ENCODE results near the gene GLI3. TPM values are rescaled to one million over a fixed set of nuclear protein-coding genes. Genes with fewer than 3 reads are reported as not detected.

Gene GLI3
- total RNA-seq, 1 experiment from 2014 or later = 7.6 TPM

- DNase-seq (ENCODE audit: low read depth) = peak; percentile 95
These were observed 306.3 kb downstream of the GLI3 start for GRCh38 chr7:41930538-41931262.

DNA sequence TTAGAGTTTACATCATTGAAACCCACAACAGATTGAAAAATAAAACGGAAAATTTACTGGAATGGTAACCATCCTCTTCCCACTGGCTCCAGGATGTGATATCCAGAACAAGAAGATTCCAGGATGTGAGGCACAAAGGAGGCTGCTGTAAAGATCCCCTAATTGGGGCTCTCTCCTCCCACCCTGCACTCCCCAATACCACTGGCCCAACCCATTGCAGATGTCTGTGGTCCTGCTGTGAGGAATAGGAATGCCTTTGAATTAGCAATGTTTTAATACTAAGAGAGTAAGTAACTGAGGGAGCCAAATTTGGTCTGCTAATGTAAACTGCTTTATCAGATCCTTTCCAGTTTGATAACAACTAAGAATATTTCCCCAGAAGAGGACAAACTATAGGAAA is 308.2 kb downstream of the GLI3 start:
- no peak for DNase-seq (ENCODE audit: low read depth)

DNA sequence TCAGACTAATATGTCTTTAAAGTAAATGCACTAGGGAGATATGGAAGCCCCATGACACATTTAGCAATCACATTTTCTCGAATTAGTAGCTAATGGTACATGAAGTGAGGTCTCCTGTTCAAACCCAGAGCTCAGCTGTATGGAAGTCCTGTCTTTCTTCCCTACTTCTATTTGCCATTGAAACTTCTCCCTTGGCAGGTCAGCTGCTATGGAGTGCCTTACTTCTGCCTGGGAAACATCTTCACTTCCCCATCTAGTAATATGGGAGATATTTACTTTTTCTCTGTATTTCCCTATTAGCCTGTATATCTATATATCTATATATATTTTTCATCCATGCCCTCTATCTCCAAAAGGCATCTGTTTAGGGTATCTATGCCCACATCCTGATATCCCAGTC is 308.8 kb downstream of the GLI3 start:
- no peak for DNase-seq (ENCODE audit: low read depth)

DNA sequence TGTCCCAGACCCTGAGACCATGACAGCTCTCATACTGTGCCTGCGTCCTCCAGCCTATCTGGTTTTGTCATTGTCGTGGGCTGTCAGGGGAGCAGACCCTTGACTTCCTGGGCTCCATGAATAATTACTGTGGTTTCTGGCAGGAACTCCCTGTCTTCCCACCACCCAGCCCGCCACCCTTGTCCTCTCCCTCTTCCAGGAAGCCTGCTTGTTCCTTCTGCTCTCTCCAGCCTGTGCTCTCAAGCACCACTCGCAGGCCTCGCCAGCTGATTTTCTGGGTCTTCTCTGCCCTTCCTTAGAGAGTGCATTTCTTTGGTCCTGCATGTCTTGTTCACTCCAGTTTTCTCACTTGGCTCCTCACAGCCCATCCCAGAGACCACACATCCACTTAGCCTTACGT is 309.6 kb downstream of the GLI3 start:
- no peak for DNase-seq (ENCODE audit: low read depth)

- DNase-seq (ENCODE audit: low read depth) = peak; percentile 68
These were observed 311.1 kb downstream of the GLI3 start for GRCh38 chr7:41925946-41926345.

DNA sequence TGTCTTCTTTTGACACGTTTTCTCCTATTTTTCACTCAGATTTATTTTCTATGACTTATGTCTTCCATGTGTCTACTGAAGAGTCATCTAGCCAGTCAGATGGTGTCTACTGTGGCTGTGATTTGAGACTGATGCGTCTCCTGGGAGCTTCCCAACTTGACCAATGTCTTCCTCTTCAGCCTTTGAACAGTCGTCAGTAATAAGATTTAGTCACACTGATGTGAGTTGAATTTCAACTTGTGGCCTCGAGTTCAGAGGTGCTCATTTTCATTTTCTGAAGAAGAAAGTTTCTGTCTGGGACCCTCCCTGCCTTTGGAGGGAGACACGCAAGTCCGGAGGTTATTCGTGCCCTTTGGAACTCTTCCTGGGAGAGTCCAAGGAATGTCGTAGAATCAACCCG is 312.2 kb downstream of the GLI3 start:
- no peak for DNase-seq (ENCODE audit: low read depth)

DNA sequence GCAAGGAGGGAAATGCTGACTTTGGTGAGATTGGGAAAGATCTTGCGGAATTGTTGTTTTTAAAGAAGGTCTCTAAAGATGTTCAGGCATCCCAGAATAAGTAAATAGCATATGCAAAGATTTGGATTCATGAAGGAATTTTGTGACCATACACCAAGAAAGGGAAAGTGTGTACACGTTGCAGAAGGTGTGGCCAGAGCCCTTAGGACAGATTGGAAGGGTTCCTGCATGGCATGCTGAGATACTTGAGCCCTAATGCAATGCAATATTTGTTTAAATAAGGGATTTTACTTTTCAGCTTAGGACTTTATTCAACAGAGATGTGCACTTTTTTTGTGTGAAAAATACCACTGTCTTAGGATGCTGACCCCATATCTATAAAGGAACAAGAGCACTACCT is 314.6 kb downstream of the GLI3 start:
- no peak for DNase-seq (ENCODE audit: low read depth)

DNA sequence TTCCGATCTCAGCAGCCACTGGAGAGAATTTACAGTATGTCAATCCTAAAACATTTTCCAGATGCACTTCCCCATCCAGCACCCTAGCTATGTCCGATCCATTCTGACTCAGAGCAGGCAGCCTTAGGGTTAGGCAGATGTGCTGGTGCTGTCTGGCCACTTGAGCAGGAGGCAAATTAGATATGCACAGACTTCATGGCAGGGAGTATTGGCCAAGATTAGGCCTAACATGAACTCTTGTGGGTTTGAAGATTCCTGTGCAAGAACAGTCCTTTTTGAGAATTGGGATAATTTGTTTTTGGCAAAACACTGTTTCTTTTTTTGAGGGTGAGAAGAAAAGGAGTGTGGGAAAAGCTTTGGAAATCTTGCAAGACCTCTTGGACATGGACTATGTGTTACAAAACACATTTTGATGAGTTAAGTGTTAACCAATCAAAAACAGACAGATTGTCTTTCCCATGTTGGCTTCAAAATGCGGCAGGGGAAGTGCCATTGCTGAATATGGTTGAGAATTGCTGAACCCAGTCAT is 315.5 kb downstream of the GLI3 start:
- DNase-seq (ENCODE audit: low read depth) = peak; percentile 24

DNA sequence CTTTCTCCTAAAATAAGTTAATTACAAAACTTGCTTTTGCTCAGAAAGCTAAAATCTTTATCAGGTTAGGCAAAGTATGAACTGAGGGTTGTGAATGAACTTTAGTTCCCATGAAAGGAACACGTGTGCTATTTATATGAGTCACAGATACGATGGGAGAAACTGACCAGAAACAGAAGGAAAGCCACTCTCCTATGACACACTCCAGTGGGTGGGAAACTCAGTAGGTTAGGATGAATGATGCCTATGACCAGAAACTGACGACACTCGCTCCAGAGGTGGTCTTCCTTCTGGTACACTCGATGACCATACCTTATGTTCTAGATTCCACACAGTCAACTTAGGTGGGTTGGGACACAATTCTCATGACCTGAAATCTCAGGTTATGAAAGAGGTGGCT is 318.4 kb downstream of the GLI3 start:
- DNase-seq (ENCODE audit: low read depth) = peak; percentile 89

DNA sequence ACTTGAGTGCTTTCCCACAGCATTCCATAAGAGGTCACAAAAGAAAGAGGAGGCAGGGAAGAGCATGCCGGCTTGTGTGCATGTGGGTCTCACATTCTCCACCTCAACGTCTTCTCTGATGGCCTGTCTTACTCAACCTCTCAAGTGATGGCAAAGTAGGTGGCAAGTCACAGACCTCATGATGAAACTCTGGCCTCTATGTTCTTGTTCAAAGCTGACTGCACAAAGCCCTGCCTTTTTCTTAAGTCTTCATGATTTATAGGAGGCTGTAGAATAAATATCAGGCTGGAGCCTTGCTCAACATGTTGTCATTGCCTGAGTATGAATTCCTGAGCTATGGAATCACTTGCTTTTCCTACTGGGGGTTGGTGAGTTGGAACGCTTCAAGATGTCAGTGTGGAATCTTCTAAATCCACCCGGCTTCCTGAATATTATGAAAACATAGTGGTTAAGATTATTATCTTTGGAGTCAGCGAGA is 320.5 kb downstream of the GLI3 start:
- DNase-seq (ENCODE audit: low read depth) = peak; percentile 99

- peak; percentile 44 for DNase-seq (ENCODE audit: low read depth)
These were observed 321.1 kb downstream of the GLI3 start for GRCh38 chr7:41915871-41916270.

GRCh38 chr7:41912851-41913567 is 324.0 kb downstream of the GLI3 start:
- no peak for DNase-seq (ENCODE audit: low read depth)

- no peak for DNase-seq (ENCODE audit: low read depth)
These were observed 324.6 kb downstream of the GLI3 start for GRCh38 chr7:41912426-41912825.

GRCh38 chr7:41911792-41912191 is 325.2 kb downstream of the GLI3 start:
- DNase-seq (ENCODE audit: low read depth) = peak; percentile 27

Data from M059J (cell line).